HG02943 (cell line): ENCODE measurements around the gene SEMA5A.

Source experiments
- ATAC-seq: cut with Tn5 transposase; IDR thresholded peaks from one replicate; pipeline ENCODE4 v1.9.1; 2021; ENCODE audit warnings: mild to moderate bottlenecking, low read depth, moderate library complexity; ENCODE audit not compliant: unreplicated experiment

The SEMA5A gene

GRCh38 chr5:9547122-9547947 lies 1.5 kb upstream of the SEMA5A start:
- no peak for ATAC-seq

- no peak for ATAC-seq
Observed at GRCh38 chr5:9545136-9545991, 511 bp downstream of the SEMA5A start.

- no peak for ATAC-seq
Observed at GRCh38 chr5:9544502-9545135, 1.3 kb downstream of the SEMA5A start.

DNA sequence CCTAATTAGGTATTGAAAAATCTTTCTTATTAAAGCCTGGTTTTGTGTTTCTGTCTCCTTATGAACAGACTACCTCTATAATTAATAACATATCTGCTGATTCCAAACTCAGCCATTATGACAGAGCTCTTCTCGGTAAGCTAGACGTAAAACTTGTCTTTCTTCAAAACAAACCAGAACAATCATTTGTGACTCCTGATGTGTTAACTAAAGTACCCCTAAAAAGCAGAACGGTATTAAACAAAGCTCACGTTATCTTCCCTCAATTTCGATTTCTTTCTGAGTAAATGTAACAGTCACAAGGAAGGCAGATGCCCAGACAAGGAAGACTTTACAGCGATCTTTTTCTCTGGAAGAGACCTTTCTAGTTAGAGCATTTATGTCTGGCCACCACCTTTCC lies 1.8 kb downstream of the SEMA5A start:
- ATAC-seq, result no peak

DNA sequence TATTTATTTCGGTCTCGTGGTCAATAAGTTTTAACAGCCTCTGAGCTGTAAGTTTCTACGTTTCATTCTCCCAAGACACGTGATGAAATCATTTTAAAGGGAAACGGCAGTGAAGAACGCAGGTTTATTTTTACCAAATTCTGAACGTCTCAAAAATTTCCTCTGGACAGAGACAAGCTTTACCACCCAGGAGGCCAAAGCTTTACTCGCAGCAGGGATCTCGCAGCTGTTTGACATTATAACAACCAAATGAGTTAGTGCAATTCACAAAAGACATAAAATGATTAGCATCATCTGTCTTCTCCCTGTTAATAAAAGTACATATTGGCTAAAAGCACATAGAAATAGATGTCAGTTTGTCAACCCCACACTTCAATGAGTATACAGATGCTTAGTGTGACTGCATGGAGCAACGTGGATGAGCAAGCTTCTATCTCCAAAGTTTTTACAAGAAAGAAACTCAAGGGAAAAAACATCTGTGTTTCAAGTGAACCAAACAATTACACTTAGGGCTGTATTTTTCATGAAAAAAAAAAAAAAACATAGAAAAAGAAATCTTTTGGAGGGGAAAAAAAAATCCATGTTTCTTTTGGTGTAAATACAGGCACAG lies 2.5 kb downstream of the SEMA5A start:
- no peak for ATAC-seq

DNA sequence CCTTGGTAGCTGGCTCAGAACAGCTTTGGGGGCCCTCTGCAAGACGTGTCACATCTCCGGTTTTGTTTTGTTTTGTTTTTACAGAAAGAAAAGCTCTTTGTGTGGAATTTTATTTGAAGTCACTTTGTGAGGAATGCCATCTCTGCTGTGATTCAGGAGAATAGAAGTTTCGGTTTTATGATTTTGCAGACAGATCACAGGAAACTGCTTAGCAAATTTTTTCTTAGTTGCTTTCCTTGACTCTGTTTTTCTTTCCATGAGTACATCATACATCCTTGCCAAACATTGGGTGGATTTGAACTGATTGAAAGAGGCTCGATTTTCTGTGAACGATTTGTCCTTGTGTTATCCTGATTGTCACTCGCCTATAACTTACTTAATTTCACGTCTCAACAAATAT lies 5.1 kb downstream of the SEMA5A start:
- ATAC-seq, result no peak

DNA sequence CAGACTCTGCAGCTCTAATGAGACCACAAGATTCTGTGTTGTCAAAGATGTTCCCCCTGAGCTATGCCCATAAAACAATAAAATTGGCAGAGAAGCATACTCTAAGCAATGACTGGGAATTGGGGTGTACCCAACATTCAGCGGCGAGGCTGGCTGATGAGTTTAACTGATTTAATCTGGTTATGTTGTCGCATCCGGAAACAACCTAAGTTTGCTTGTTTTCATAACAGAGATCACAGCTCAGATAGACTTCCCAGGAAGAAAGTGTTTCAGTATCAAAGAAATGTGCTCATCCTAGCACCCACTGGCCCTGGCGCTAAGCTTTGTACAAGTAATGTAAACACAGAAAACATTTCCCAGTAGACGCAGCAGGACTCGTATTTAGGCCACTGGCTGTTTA lies 7.4 kb downstream of the SEMA5A start:
- no peak for ATAC-seq

GRCh38 chr5:9537223-9538141 lies 8.4 kb downstream of the SEMA5A start:
- ATAC-seq, result no peak

DNA sequence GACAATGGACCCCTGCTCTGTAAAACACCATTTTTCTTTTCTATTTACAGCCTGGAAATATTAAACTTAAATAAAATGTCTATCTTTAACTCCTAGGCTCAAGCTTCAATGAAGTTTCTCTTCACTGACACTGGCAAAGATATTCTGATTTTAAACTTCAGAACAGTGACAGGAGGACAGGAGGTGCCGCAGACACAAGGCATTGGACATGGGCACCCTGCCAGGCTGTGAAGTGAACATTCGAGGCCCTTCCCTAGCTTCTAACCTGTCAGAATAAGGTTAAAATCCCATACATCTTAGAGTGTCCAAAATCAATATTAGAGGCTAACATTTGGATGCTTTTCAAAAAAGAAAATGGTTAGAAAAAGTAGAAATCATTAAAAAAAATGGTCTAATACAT lies 9.2 kb downstream of the SEMA5A start:
- ATAC-seq, result no peak

GRCh38 chr5:9534881-9535517 lies 10.9 kb downstream of the SEMA5A start:
- no peak for ATAC-seq

- no peak for ATAC-seq
Observed at GRCh38 chr5:9533562-9534364, 12.1 kb downstream of the SEMA5A start.

DNA sequence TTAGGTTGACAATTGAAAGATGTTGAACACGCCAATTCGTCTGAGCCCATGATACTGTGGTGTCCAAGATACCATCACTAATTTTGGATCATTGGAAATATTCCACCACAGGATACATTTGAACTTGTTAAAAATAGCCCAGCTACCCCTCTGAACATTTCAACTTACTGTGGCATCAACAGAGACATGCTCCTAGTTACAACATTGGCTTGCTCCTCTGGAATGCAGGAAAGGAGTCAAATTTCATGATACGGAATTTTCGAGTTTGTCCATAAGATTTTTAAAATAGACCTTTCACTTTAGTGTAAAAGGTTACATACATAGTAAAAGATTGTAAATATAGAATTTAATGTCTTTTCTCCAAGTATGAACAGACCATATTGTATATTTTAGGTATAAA lies 12.8 kb downstream of the SEMA5A start:
- no peak for ATAC-seq

DNA sequence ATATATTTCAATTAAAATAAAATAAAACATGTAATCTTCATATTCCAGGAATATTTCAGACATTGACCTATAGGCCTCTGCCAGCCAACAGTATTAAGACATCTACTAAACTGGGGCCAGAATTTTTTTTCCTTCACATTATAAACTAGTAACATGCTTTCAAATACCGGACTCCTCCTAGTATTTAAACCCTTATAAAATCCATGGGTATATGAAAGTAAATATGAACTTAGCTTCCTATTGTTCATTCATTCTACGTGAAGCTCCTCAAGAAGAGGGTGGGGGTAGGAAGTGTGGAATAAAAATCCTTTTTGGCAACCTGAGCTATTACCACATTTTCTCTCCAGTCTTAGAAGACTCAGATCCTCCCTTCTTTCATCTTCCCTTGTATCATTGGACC lies 16.4 kb downstream of the SEMA5A start:
- ATAC-seq, result no peak

- no peak for ATAC-seq
Observed at GRCh38 chr5:9529041-9529480, 16.8 kb downstream of the SEMA5A start.

GRCh38 chr5:9524941-9525340 lies 20.9 kb downstream of the SEMA5A start:
- no peak for ATAC-seq

DNA sequence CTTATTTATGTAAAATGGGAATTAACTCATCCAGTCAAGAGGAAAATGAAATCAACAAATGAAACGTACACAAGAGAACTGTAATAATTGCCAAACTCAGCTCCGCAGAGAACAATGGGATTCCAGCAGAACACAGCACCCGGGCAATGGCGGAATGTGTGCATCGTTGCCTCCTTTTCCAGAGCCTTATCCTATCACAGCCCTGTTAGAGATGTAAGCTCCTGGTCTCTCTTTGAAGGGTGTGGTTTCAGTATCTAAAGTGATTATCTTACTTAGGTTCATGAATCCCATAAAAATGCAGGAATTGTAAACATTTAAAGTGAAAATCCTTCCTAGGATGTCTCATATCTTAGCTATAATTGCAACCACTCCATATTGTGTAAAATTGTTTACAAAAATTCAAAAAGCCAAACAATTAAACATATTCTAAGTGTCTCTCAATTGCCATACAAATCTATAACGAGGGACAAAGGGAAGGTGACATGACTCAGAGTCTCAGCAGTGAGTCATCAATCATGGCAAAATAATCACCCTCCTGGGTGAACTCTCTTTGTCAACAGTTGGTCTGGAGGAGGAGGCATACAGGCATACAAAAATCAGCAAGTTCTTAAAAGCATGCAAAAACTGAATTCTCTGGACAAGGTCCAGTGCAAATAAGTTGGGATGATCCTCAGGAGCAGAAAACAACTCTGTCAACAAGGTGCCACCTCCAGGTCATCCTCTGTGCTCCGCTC lies 22.6 kb downstream of the SEMA5A start:
- no peak for ATAC-seq

- no peak for ATAC-seq
Observed at GRCh38 chr5:9519537-9519936, 26.3 kb downstream of the SEMA5A start.

GRCh38 chr5:9516591-9516990 lies 29.3 kb downstream of the SEMA5A start:
- ATAC-seq, result no peak
